Neural cell (in vitro differentiated cells): ENCODE data around the gene CRCP. TPM values are rescaled to one million over a fixed set of nuclear protein-coding genes. Genes with fewer than 3 reads are reported as not detected.

Experiments used
- H2AFZ ChIP-seq: fragments of 200-600, 300-800 bp; sonication (generic), shearing (Covaris generic); 2 replicates; pipeline ENCODE4 v1.6.0; 2014; ENCODE audit warnings: low read depth, mild to moderate bottlenecking, antibody characterized with exemption, low read length, moderate library complexity
- H3F3A ChIP-seq: fragments of 200-600 bp; shearing (Covaris generic); 2 replicates; pipeline ENCODE4 v1.6.1; 2016; ENCODE audit warnings: mild to moderate bottlenecking, moderate library complexity, mixed read lengths, antibody characterized with exemption, low read length; ENCODE audit not compliant: insufficient read depth, poor library complexity, severe bottlenecking
- H3K27ac ChIP-seq: fragments of 200-600, 300-800 bp; sonication (generic), shearing (Covaris generic); 2 replicates; pipeline ENCODE4 v1.5.1; 2014; ENCODE audit warnings: mild to moderate bottlenecking, low read length, moderate library complexity
- H3K27me3 ChIP-seq: fragments of 300-800, 200-600 bp; sonication (generic), shearing (Covaris generic); 2 replicates; pipeline ENCODE4 v1.6.0; 2014; ENCODE audit warnings: mild to moderate bottlenecking, low read depth, low read length, moderate library complexity; ENCODE audit not compliant: insufficient read depth
- H3K36me3 ChIP-seq: fragments of 300-800, 200-600 bp; sonication (generic), shearing (Covaris generic); 2 replicates; pipeline ENCODE4 v1.5.1; 2014; ENCODE audit warnings: mild to moderate bottlenecking, antibody characterized with exemption, low read length, moderate library complexity; ENCODE audit not compliant: insufficient read depth
- H3K4me2 ChIP-seq: fragments of 300-800, 200-600 bp; sonication (generic), shearing (Covaris generic); 2 replicates; pipeline ENCODE4 v1.6.0; 2014; ENCODE audit warnings: mild to moderate bottlenecking, low read length
- H3K4me3 ChIP-seq: fragments of 300-800, 200-600 bp; sonication (generic), shearing (Covaris generic); 2 replicates; pipeline ENCODE4 v1.5.1; 2014; ENCODE audit warnings: mild to moderate bottlenecking, low read length, moderate library complexity
- H3K79me2 ChIP-seq: fragments of 200-600 bp; shearing (Covaris generic); replicated peaks from 2 replicates; pipeline ENCODE4 v1.6.0; 2014; ENCODE audit warnings: mild to moderate bottlenecking, low read length, moderate library complexity; ENCODE audit not compliant: insufficient read depth
- H3K9ac ChIP-seq: fragments of 300-800, 200-600 bp; sonication (generic), shearing (Covaris generic); 2 replicates; pipeline ENCODE4 v1.6.1; 2016; ENCODE audit warnings: mild to moderate bottlenecking, low read length, mixed read lengths
- H3K9me2 ChIP-seq: fragments of 200-600 bp; shearing (Covaris generic); 2 replicates; pipeline ENCODE4 v1.6.1; 2016; ENCODE audit warnings: mild to moderate bottlenecking, low read length, mixed read lengths; ENCODE audit not compliant: insufficient read depth
- H3K9me3 ChIP-seq: fragments of 200-600, 300-800 bp; sonication (generic), shearing (Covaris generic); 2 replicates; pipeline ENCODE4 v1.6.1; 2016; ENCODE audit warnings: mild to moderate bottlenecking, mixed run types, low read length, moderate library complexity, mixed read lengths
- H4K20me1 ChIP-seq: fragments of 200-600 bp; shearing (Covaris generic); 2 replicates; pipeline ENCODE4 v1.6.1; 2016; ENCODE audit warnings: mild to moderate bottlenecking, mixed run types; ENCODE audit not compliant: insufficient read depth
- EP300 ChIP-seq: fragments of 450-650 bp; conservative IDR thresholded peaks from 2 replicates; pipeline ENCODE4 v1.6.1; 2014; ENCODE audit warnings: antibody characterized with exemption, mild to moderate bottlenecking, moderate library complexity; ENCODE audit not compliant: poor library complexity, severe bottlenecking
- EZH2 ChIP-seq: fragments of 200-600, 300-800 bp; shearing (Covaris generic), sonication (generic); IDR thresholded peaks from 2 replicates; pipeline ENCODE4 v1.6.1; 2014; ENCODE audit warnings: antibody characterized with exemption, low read length, borderline replicate concordance, mild to moderate bottlenecking; ENCODE audit not compliant: insufficient read depth, poor library complexity, severe bottlenecking
- MXI1 ChIP-seq: fragments of 450-650 bp; conservative IDR thresholded peaks from 2 replicates; pipeline ENCODE4 v1.6.1; 2014; ENCODE audit warnings: antibody characterized with exemption, mild to moderate bottlenecking; ENCODE audit not compliant: poor library complexity, severe bottlenecking
- POLR2AphosphoS5 ChIP-seq: IDR thresholded peaks from 2 replicates; pipeline ENCODE4 v1.6.1; 2012
- RAD21 ChIP-seq: fragments of 450-650 bp; conservative IDR thresholded peaks from 2 replicates; pipeline ENCODE4 v1.6.1; 2014; ENCODE audit warnings: antibody characterized with exemption, mild to moderate bottlenecking, moderate library complexity
- SMC3 ChIP-seq: fragments of 450-650 bp; conservative IDR thresholded peaks from 2 replicates; pipeline ENCODE4 v1.6.1; 2014; ENCODE audit warnings: antibody characterized with exemption, mild to moderate bottlenecking, moderate library complexity; ENCODE audit not compliant: poor library complexity
- TAF1 ChIP-seq: IDR thresholded peaks from 2 replicates; pipeline ENCODE4 v1.6.1; 2012; ENCODE audit warnings: low read depth
- polyA plus RNA-seq: library from polyadenylated mRNA; depleted of rRNA; stranded (reverse); fragments of >200 nt; gene quantifications from 2 replicates; pipeline ENCODE4 v1.2.3, GENCODE V29; 2014
- TF ChIP-seq, protein P1 (sequence below): IDR thresholded peaks from 2 replicates; pipeline ENCODE4 v1.6.1; 2012; ENCODE audit warnings: borderline replicate concordance
- TF ChIP-seq, protein P2 (sequence below): fragments of 450-650 bp; IDR thresholded peaks from 2 replicates; pipeline ENCODE4 v1.5.1; 2014; ENCODE audit warnings: antibody characterized with exemption, mild to moderate bottlenecking, moderate library complexity; ENCODE audit not compliant: poor library complexity, severe bottlenecking

The CRCP gene
- polyA plus RNA-seq, 1 donor from 2014 or later: 53.6 TPM

DNA sequence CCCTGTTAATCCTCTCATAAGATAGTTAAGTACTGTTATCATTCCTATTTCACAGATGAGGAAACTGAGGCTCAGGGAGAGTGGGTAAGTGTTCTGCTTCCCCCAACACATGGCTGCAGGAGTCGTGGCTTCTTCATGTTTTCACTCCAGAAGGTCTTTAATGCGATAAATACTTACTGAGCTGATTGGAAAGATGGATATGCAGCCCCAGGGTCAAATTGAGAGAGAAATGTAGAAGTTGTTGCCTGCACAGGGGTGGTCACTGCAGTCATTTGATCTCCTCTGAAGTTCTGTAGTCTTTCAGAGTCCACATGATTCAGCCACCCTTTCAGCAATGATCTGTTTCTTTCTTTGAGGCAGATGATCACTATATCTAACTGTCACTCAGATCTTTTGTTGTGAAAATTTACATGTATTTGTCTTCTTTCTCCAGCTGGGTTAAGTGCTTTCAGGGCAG lies 29.3 kb downstream of the CRCP start:
- H4K20me1 ChIP-seq: no peaks in the 10 kb centered on the region
- H3K27ac ChIP-seq: no peak overlapping the region
- H3K36me3 ChIP-seq: peaks cover 6% of the 10 kb centered on the region

DNA sequence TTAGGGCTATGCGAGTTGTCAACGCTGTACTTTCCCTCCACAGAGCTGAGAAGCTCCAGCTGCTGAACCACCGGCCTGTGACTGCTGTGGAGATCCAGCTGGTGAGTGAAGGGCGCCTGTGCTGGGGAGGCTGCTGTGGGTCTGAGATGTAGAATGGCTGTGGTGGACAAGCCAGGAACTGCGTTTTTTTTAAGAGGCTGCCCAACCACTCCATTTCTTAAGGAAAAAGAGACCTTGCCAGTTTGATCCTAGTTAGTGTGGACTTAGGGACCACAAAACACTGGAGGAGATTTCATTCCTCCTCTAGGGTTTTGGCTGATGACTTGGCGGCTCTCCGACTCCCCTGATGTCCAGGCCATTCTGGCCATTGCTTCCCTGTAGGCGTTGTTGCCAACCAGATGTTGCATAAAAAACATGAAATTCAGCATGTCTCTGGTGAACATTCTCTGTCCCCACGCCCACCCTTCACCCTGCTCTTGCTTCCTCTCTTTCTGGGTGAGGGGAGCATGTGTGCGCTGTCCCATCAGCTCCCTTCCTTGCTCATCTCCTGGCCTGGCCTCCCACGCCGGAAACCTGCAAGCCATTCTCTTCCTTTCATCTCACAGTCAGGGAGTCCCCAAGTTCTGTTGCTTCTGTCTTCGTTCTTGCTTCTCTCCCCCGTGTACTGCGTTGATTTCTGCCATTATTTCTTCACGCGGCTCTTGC lies 30.9 kb downstream of the CRCP start:
- Histone ChIP-seq H3K9me2 (no peaks in the 10 kb centered on the region), H3K27ac (no peak overlapping the region), H3F3A (no peaks in the 10 kb centered on the region), H3K9ac (no peak overlapping the region), H4K20me1 (no peaks in the 10 kb centered on the region), H3K79me2 (no peaks in the 10 kb centered on the region), H3K4me2 (no peak overlapping the region), H3K36me3 (peaks cover 6% of the 10 kb centered on the region), H2AFZ (no peak overlapping the region), H3K27me3 (no peaks in the 10 kb centered on the region), H3K4me3 (no peak overlapping the region), H3K9me3 (no peaks in the 10 kb centered on the region)
- no peak for TF ChIP-seq EP300
- no peak for TF ChIP-seq SMC3
- TF ChIP-seq EZH2: no peak
- no peak for TF ChIP-seq RAD21
- no peak for TF ChIP-seq TAF1
- TF ChIP-seq MXI1: no peak
- TF ChIP-seq, protein P1, sequence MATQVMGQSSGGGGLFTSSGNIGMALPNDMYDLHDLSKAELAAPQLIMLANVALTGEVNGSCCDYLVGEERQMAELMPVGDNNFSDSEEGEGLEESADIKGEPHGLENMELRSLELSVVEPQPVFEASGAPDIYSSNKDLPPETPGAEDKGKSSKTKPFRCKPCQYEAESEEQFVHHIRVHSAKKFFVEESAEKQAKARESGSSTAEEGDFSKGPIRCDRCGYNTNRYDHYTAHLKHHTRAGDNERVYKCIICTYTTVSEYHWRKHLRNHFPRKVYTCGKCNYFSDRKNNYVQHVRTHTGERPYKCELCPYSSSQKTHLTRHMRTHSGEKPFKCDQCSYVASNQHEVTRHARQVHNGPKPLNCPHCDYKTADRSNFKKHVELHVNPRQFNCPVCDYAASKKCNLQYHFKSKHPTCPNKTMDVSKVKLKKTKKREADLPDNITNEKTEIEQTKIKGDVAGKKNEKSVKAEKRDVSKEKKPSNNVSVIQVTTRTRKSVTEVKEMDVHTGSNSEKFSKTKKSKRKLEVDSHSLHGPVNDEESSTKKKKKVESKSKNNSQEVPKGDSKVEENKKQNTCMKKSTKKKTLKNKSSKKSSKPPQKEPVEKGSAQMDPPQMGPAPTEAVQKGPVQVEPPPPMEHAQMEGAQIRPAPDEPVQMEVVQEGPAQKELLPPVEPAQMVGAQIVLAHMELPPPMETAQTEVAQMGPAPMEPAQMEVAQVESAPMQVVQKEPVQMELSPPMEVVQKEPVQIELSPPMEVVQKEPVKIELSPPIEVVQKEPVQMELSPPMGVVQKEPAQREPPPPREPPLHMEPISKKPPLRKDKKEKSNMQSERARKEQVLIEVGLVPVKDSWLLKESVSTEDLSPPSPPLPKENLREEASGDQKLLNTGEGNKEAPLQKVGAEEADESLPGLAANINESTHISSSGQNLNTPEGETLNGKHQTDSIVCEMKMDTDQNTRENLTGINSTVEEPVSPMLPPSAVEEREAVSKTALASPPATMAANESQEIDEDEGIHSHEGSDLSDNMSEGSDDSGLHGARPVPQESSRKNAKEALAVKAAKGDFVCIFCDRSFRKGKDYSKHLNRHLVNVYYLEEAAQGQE: no peak
- TF ChIP-seq POLR2AphosphoS5: no peak
- TF ChIP-seq, protein P2, sequence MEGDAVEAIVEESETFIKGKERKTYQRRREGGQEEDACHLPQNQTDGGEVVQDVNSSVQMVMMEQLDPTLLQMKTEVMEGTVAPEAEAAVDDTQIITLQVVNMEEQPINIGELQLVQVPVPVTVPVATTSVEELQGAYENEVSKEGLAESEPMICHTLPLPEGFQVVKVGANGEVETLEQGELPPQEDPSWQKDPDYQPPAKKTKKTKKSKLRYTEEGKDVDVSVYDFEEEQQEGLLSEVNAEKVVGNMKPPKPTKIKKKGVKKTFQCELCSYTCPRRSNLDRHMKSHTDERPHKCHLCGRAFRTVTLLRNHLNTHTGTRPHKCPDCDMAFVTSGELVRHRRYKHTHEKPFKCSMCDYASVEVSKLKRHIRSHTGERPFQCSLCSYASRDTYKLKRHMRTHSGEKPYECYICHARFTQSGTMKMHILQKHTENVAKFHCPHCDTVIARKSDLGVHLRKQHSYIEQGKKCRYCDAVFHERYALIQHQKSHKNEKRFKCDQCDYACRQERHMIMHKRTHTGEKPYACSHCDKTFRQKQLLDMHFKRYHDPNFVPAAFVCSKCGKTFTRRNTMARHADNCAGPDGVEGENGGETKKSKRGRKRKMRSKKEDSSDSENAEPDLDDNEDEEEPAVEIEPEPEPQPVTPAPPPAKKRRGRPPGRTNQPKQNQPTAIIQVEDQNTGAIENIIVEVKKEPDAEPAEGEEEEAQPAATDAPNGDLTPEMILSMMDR: no peak

More for the DNA sequence above, 29.3 kb downstream of the CRCP start:
- Histone ChIP-seq H3K9me2 (no peaks in the 10 kb centered on the region), H3K4me2 (no peak overlapping the region), H3K4me3 (no peak overlapping the region), H3K27me3 (no peaks in the 10 kb centered on the region), H3K9me3 (no peaks in the 10 kb centered on the region), H2AFZ (no peak overlapping the region), H3K79me2 (no peaks in the 10 kb centered on the region), H3K9ac (no peak overlapping the region), H3F3A (no peaks in the 10 kb centered on the region)
- no peak for TF ChIP-seq EZH2
- TF ChIP-seq EP300: no peak
